HG03064 (cell line): ENCODE data around the gene ZNF429.
"Not testable (repeated sequence)": the region's sequence is repeated elsewhere in the genome, so short reads cannot be mapped to it uniquely, and the experiment has no call there.

Experiments
- ATAC-seq: cut with Tn5 transposase; IDR thresholded peaks from one replicate; pipeline ENCODE4 v1.9.1; 2021; ENCODE audit warnings: low read depth; ENCODE audit not compliant: unreplicated experiment

The ZNF429 gene

GRCh38 chr19:21512609-21513008, 7.2 kb downstream of the ZNF429 start:
- ATAC-seq: not testable (repeated sequence)

DNA sequence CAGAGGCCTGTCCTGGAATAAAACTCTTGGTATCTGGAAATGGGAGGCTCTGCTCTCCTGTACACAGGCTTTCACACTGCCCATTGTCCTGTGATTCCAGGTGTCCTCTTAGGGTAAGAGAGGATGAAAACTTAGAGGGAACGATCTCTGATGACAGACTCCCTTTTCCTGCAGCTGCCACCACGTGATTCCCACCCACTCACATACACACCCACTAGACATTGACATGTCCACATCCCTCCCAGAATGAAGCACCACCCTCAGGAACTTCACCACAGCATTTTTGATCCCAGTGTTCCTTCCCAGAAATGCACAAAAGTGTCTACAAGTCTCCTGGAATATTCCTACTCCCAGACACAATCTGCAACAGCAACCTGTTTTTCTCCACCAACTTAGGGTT, 8.2 kb downstream of the ZNF429 start:
- ATAC-seq: no peak

DNA sequence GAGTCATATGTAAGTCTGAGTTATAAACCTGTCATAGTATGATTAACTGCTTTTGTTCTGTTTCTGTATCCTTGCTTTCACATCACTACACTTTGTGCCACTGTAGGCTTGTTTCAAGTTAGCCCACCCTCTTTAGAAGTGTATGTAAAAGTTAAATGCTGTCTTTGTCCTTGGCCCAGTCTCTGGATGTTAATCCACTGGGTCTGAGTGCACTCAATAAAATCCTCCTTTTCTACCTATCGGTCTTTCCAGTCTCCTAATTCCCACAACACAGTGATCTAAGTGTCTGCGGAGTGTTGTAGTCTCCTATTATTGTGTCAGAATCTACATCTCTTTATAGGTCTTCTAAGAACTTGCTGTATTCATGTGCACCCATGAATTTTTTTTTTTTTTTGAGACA, 14.1 kb downstream of the ZNF429 start:
- ATAC-seq: no peak

- ATAC-seq: no peak
Observed at GRCh38 chr19:21532904-21533303, 27.5 kb downstream of the ZNF429 start.

GRCh38 chr19:21536741-21537290, 31.4 kb downstream of the ZNF429 start:
- ATAC-seq: not testable (repeated sequence)

DNA sequence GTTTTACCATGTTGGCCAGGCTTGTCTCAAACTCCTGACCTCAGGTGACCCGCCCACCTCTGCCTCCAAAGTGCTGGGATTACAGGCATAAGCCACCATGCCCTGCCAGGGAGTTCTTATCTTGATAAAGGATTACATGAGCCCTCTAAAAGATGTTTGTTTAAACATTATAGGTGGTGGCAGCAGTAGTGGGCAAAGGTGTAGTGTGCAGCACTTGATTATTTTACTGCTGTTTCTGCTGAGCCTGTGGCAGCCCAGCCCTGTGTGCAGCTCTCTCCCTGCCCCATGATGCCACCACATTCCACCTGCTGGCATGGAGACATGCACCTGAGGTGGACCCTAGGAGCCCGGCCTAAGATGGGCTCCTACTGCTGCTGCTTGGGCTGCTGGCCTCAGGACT, 54.0 kb downstream of the ZNF429 start:
- no peak for ATAC-seq

DNA sequence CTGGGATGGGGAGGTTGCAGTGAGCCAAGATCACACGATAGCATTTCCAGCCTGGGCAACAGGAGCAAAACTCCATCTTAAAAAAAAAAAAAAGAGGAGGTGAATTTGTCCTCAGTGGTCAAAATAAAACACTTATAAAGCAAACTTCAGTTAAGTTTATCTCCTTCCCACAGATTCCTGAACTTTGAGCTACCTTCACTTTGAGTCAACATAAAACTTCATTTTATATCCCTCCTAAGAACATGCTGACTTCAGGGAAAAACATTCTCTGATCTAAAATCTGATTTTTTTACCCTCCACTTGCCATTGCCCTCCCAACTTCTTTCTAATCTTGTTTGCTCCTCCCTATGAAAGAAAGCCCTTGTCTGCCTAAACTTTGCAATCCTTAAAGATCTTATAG, 59.0 kb downstream of the ZNF429 start:
- no peak for ATAC-seq

- no peak for ATAC-seq
Observed at GRCh38 chr19:21566073-21566472, 60.7 kb downstream of the ZNF429 start.

- ATAC-seq: not testable (repeated sequence)
Observed at GRCh38 chr19:21567806-21568205, 62.4 kb downstream of the ZNF429 start.

DNA sequence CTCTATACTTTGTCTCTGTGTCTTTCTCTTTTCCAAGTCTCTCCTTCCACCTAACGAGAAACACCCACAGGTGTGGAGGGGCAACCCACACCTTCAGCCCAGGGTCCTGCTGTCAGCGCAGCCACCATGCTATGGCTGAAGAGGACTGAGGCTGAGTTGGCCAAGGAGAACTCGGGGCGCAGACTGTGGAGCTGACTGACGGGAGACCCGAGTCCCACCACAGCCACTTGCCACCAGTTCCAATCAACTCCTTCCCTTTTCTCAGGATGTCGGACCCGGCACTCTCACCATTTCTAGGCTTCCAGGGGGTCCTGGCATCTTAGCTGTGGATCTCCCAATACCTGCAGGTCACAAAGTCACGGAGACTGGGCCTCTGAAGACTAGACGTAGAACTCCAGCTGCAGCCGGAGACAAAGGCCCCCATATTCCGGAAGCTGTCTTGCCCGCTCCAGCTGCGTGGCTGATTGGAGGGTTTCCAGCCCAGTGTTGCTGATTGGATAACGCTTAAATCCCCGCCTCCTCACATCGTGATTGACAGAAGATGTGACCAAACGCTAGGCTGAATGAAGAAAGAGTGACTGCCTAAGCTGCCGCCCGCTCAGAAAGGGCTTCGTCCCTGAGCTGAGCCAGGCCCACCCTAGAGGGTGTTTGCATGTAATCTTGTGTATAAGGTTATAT, 63.6 kb downstream of the ZNF429 start:
- ATAC-seq: peak; percentile 90

DNA sequence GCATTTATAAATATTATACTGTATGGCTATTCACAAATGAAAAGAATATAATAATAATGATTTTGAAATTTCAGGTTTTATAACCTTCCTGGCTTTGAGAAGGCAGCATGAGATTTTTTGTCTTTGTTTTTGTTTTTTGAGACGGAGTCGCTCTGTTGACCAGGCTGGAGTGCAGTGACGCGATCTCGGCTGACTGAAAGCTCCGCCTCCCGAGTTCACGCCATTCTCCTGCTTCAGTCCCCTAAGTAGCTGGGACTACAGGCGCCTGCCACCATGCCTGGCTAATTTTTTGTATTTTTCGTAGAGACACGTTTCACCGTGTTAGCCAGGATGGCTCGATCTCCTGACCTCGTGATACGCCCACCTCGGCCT, 64.1 kb downstream of the ZNF429 start:
- ATAC-seq: peak; percentile 47

DNA sequence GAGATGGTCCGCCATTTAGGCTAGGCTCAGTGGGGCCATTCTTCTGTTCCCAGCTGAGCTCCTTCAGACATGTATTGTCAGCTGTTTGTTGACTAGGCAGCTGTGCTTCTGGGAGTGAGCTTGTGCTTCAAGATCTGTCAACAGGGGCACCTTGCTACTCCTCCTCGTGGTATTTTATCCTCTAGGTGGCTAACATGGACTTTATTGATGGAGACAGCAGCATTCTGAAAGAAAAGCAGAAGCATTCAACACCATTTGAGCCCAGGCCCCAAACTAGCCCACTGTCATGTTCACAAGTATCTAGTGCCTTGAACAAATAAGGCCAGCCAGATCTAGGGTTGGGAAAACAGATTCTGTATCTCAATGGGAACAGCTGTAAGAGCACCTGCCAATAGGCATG, 65.9 kb downstream of the ZNF429 start:
- ATAC-seq: no peak

DNA sequence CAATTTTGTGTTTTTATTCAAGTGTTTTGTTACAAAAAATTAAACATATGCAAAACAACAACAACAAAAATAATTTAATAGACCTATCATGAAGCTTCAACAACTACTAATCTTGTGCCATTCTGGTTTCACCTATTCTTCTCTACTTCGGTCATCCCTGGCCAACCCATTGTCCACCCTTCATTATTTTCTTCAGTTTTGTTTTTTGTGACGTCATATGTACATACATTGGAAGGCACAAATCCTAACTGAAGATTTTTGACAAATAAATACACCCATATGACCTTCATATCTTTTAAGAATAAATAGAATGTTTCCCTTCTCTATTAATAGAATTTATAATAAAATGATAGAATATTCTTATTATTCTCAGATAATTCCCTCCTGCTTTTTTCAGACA, 69.2 kb downstream of the ZNF429 start:
- no peak for ATAC-seq

DNA sequence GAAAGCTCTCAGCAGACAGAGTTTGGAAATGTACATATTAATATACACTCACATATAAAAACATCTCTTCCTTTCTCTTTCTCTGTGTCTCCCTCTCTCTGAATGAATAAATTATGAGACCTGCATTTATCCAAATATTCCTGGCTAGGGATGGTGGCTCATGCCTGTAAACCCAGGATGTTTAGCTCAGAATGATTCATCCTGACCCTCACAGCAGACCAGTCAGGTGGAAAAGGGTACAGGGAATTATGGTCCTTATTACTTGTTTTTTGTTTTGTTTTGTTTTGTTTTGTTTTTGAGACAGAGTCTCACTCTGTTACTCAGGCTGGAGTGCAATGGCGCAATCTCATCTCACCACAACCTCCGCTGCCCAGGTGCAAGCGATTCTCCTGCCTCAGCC, 71.1 kb downstream of the ZNF429 start:
- no peak for ATAC-seq

DNA sequence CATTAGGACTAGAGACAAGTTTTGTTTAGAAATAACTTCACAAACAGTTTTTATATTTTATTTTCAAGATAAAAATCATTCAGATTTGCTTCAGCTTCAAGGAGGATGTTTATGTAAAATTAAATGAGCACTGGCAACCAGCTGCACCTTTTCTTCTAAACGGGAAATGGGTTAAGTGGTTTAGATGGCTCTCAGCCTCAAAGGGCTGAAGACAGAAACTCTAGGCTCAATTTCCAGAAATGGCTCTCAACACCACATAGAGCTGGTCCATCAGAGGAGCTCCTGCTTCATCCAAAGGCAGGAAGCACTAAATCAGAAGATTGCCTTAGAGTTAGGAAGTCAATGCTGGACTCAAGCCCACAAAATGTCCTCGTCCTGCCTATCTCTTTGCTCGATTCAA, 74.7 kb downstream of the ZNF429 start:
- no peak for ATAC-seq

DNA sequence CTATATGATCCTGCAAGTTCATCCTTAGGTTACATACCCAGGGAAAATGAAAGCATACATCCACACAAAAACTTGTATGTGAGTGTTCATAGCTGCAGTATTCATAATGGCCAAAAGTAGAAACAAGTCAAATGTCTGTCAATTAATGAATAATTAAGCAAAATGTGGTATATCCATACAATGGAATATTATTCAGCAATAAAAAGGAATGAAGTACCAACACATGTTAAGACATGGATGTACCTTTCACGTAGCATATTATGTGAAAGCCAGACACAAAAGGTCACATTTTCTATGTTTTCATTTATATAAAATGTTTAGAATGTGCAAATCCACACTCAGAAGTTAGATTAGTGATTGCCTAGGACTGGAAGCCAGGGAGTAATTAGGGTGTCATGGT, 75.4 kb downstream of the ZNF429 start:
- ATAC-seq: no peak

- no peak for ATAC-seq
Observed at GRCh38 chr19:21581646-21582240, 76.3 kb downstream of the ZNF429 start.

DNA sequence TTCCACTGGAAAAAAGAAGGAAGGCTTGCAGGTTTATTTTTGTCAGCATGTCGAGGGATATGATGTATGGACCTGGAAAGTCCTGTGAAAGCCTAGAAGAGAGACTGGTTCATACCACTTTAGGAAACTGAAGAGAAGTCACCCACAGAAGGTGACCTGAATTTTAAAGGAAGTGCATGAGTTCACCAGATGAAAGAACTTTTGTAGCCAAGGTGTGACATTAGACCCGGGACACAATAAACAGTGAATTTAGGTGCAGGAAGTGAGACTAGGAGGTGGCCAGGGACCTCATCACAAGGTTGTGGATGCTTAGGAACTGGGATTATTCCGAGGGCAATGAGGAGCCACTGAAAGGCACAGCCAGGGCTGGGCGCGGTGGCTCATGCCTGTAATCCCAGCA, 79.1 kb downstream of the ZNF429 start:
- ATAC-seq: no peak

DNA sequence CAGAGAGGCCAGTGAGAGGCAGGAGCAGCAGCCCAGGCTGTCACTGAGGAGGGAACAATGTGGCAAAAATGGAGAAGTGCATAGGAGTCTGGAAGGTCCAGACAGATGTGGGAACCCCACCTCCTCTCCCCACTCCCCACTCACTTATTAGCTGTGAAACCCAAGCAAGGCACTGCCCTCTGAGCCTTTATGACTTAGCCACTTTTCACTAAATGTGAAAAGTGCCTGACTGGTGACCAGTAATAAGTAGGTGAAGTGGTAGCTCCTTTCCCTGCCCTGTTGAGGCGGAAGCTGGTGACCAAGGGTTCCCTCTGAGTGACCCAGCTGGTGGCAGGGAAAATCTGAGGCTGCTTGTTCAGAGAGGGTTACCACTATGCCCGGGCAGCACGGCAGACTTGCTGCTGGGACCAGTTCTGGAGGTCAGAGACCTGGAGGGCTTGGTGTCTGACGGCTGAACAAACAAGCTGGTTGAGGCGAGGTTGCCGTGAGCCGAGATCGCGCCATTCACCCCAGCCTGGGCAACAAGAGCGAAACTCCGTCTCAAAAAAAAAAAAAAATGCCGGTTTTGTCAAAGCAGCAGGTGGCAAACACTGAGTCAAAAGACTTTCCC, 80.0 kb downstream of the ZNF429 start:
- ATAC-seq: no peak

DNA sequence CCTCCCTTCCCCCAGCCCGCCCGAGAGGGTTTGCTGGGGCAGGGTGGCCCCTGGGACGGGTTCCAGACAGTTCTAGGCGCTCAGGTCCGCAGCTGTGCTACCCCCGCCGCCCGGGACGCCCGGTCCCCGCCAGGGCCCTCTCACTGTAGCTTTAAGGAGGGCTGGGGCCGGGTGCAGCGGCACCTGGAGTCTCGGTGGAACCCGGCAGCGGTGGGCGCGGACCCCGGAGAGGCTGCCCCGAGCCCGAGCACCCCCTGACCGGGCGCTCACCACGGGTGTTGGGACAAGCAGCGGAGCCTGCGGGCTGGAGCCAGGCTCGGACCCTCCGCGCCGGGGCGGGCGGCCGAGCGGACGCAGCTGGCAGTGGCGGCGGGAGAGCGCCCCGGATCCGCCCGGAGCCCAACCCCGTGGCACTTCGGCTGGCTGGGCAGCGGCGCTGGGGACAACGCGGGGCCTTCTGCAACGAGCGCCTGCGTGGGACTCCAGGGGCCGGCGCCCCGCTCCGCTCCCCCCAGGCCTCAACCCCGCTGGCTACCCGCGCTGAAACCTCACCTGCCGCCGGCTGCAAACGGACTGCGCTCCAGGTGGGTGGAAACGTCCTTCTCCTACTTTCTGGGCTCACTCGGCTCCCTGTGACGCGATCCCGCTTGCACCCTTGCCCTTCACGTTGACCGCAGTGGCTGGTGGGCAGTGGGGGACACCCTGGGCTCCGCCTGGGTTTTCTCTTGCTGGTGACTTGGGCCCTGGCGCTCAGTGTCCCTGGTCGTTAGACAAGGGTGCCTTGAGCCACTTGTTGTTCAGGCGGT, 81.1 kb downstream of the ZNF429 start:
- no peak for ATAC-seq

- ATAC-seq: no peak
Observed at GRCh38 chr19:21587117-21587461, 81.7 kb downstream of the ZNF429 start.
